Measurements from ENCODE around the gene ADD2.

Gene ADD2

GRCh38 chr2:70769450-70769849 is 1.4 kb upstream of the ADD2 start:
- ATAC-seq = no peak
- Mint-ChIP-seq H3K4me3 (peak overlapping the region; percentile 76), H3K27ac (no peak overlapping the region)

GRCh38 chr2:70768590-70769085 is 638 bp upstream of the ADD2 start:
- peak overlapping the region; percentile 76 for H3K4me3 Mint-ChIP-seq
- H3K4me1 Mint-ChIP-seq = peaks cover 25% of the 10 kb centered on the region
- H3K36me3 Mint-ChIP-seq = no peaks in the 10 kb centered on the region
- DNase-seq (ENCODE audit: low spot score in 2 of 2) = no peak
- H3K27ac Mint-ChIP-seq = no peak overlapping the region
- H3K9me3 Mint-ChIP-seq = peaks cover under 1% of the 10 kb centered on the region
- no peak for ATAC-seq

More at GRCh38 chr2:70769450-70769849, 1.4 kb upstream of the ADD2 start:
- no peak for DNase-seq (ENCODE audit: low spot score in 2 of 2)
- Mint-ChIP-seq H3K9me3 (peaks cover 3% of the 10 kb centered on the region), H3K4me1 (peaks cover 25% of the 10 kb centered on the region), H3K36me3 (no peaks in the 10 kb centered on the region)

DNA sequence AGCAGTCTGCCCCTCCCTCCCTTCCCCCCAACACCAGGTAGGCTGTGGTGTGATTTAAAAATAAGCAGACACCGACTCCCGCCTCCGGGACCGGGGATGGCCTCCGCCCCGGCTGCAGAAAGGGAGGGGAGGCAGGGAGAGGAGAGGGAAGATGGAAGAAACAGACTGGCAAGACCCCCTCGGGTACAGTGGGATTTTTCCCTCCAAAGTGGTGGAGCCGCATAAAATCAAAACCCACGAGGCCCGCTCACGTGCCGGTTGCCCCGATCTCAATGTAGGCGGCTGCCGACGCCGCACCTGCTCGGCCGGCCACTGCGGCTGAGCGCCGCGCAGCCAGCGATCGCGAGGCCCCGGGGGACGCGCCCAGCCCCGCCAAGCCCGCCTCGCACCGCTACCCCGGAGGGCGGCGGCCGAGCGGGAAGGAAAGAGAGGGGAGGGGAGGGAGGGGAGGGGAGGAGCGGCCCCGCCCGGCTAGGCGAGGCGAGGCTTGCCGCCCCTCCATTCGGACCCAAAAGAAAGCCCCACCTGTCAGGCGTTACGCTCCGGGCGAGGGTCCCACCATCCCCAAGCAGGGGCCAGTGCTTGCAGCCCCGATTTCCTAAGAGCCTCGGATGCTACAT is 811 bp downstream of the ADD2 start:
- Mint-ChIP-seq H3K36me3 (no peaks in the 10 kb centered on the region), H3K9me3 (no peaks in the 10 kb centered on the region), H3K4me1 (peaks cover 25% of the 10 kb centered on the region), H3K4me3 (peak overlapping the region; percentile 76), H3K27ac (no peak overlapping the region)
- DNase-seq (ENCODE audit: low spot score in 2 of 2) (no peak), ATAC-seq (peak; percentile 39)

GRCh38 chr2:70766357-70767078 is 1.5 kb downstream of the ADD2 start:
- no peak overlapping the region for H3K27ac Mint-ChIP-seq
- no peak for DNase-seq (ENCODE audit: low spot score in 2 of 2)
- ATAC-seq = no peak
- no peaks in the 10 kb centered on the region for H3K36me3 Mint-ChIP-seq
- peaks cover 25% of the 10 kb centered on the region for H3K4me1 Mint-ChIP-seq
- H3K9me3 Mint-ChIP-seq = no peaks in the 10 kb centered on the region
- H3K4me3 Mint-ChIP-seq = peak overlapping the region; percentile 76

DNA sequence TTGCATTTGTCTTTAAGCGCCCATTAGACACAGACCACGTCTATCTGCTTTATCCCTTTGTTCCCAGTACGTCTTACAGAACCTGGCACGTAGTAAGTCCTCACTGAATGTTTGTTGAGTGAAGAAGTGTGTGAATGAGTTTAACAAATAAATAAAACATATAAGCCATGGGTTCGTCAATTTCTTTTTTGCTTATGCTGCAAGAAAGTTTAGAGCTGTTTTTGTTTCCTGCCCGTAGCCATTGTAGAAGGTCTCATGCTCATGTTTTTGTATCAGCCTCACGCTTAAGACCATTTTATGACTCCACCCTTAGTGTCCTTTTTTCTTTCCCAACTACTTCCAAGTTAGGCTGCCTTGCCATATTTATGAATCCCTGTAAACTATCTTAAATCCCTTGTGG is 2.5 kb downstream of the ADD2 start:
- Mint-ChIP-seq H3K4me3 (no peak overlapping the region), H3K36me3 (no peaks in the 10 kb centered on the region), H3K9me3 (no peaks in the 10 kb centered on the region), H3K27ac (no peak overlapping the region), H3K4me1 (peaks cover 25% of the 10 kb centered on the region)
- DNase-seq (ENCODE audit: low spot score in 2 of 2) (no peak), ATAC-seq (no peak)

GRCh38 chr2:70759446-70759845 is 8.6 kb downstream of the ADD2 start:
- no peak overlapping the region for H3K4me3 Mint-ChIP-seq

DNA sequence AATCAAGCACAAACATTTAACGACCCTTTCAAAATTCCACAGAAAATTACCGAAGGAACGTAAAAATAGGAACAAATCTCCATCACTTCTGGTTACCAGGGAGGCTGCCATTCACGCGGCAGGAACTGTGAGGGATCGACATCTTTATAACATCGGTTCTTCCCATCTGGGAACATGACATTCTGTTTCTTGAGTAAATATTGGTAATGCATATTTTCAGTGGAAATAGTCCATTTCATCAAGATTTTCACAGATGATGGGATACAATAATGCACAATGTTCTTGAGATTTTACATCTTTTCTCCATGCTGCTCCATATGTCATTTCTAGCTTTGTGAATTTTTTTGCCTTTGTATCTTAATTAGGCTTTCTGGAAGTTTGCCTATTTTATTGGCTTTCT is 10.0 kb downstream of the ADD2 start:
- no peaks in the 10 kb centered on the region for H3K36me3 Mint-ChIP-seq
- no peak overlapping the region for H3K27ac Mint-ChIP-seq
- H3K4me1 Mint-ChIP-seq = no peaks in the 10 kb centered on the region
- ATAC-seq (no peak), DNase-seq (ENCODE audit: low spot score in 2 of 2) (no peak)
- no peak overlapping the region for H3K4me3 Mint-ChIP-seq
- H3K9me3 Mint-ChIP-seq = no peaks in the 10 kb centered on the region

More at GRCh38 chr2:70759446-70759845, 8.6 kb downstream of the ADD2 start:
- DNase-seq (ENCODE audit: low spot score in 2 of 2) = no peak
- no peak for ATAC-seq
- no peak overlapping the region for H3K27ac Mint-ChIP-seq
- H3K4me1 Mint-ChIP-seq = no peaks in the 10 kb centered on the region
- H3K36me3 Mint-ChIP-seq = no peaks in the 10 kb centered on the region
- no peaks in the 10 kb centered on the region for H3K9me3 Mint-ChIP-seq

GRCh38 chr2:70757360-70757759 is 10.6 kb downstream of the ADD2 start:
- ATAC-seq (no peak), DNase-seq (ENCODE audit: low spot score in 2 of 2) (no peak)
- Mint-ChIP-seq H3K4me1 (no peaks in the 10 kb centered on the region), H3K36me3 (no peaks in the 10 kb centered on the region), H3K9me3 (no peaks in the 10 kb centered on the region), H3K27ac (no peak overlapping the region), H3K4me3 (no peak overlapping the region)

- Mint-ChIP-seq H3K4me3 (no peak overlapping the region), H3K27ac (no peak overlapping the region)
Measured at GRCh38 chr2:70756128-70756527, 11.9 kb downstream of the ADD2 start.

DNA sequence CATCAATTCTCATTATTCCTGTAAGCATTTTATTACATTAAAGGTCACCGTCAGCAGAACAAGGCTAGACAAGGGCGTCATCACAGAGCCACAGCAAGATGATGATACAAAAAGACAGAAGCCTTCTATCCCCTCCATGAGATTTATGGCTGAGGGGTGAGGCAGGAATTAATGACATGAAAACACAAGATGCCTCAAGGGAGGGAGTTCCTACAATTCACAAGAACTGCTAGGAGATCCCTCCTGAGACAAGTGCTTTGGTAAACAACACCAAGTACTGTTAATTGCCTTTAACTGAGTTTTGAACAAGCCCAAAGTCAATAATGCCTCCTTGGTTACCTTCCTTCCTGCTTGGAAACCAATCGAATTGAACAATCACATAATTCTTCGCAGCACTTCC is 14.1 kb downstream of the ADD2 start:
- H3K4me1 Mint-ChIP-seq = no peaks in the 10 kb centered on the region
- no peak overlapping the region for H3K27ac Mint-ChIP-seq
- DNase-seq (ENCODE audit: low spot score in 2 of 2) (no peak), ATAC-seq (no peak)
- no peak overlapping the region for H3K4me3 Mint-ChIP-seq
- H3K9me3 Mint-ChIP-seq = no peaks in the 10 kb centered on the region
- no peaks in the 10 kb centered on the region for H3K36me3 Mint-ChIP-seq

More at GRCh38 chr2:70756128-70756527, 11.9 kb downstream of the ADD2 start:
- ATAC-seq = no peak
- DNase-seq (ENCODE audit: low spot score in 2 of 2) = no peak
- H3K9me3 Mint-ChIP-seq = no peaks in the 10 kb centered on the region
- H3K4me1 Mint-ChIP-seq = no peaks in the 10 kb centered on the region
- H3K36me3 Mint-ChIP-seq = no peaks in the 10 kb centered on the region

DNA sequence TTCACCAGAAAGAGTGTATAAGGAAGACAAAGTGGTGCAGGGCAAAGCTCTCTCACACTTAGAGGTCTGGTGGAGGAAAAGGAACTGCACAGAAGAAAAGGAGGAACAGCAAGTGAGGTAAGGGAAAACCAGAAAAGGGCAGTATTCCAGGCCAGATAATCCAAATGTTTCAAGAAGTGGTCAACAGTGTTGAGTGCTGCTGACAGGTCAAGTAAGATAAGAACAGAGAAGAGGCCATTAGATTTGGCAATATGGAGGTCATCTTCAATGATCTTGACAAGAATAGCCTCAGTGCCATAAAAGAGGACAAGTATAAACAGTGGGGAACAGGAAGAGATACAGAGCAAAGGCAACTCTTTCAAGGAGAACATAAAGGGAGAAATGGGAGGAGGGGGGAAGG is 15.0 kb downstream of the ADD2 start:
- Mint-ChIP-seq H3K9me3 (no peaks in the 10 kb centered on the region), H3K4me1 (no peaks in the 10 kb centered on the region), H3K4me3 (no peak overlapping the region), H3K36me3 (no peaks in the 10 kb centered on the region), H3K27ac (no peak overlapping the region)
- DNase-seq (ENCODE audit: low spot score in 2 of 2) (no peak), ATAC-seq (no peak)

DNA sequence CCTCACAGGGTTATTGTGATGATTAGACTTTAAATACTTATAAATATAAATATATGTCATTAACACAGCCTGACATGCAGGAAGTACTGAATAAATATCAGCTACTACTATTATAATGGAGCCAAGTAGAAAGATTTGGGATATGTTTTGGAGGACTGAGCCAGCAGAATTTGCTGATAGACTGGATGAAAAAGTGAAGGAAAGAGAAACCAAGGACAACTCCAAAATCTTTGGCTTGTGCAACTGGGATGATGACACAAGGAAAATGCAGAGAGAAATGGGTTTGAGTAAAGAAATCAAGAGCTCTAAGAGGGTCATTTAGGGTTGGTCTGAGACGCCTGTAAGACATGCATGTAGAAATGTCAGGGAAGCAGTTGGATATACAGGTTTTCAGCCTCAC is 15.6 kb downstream of the ADD2 start:
- DNase-seq (ENCODE audit: low spot score in 2 of 2) = no peak
- Mint-ChIP-seq H3K9me3 (peaks cover 3% of the 10 kb centered on the region), H3K36me3 (no peaks in the 10 kb centered on the region), H3K4me3 (no peak overlapping the region), H3K4me1 (no peaks in the 10 kb centered on the region), H3K27ac (no peak overlapping the region)
- ATAC-seq = no peak

GRCh38 chr2:70751881-70752280 is 16.1 kb downstream of the ADD2 start:
- Mint-ChIP-seq H3K27ac (no peak overlapping the region), H3K36me3 (no peaks in the 10 kb centered on the region), H3K9me3 (peaks cover 5% of the 10 kb centered on the region), H3K4me3 (no peak overlapping the region), H3K4me1 (no peaks in the 10 kb centered on the region)
- ATAC-seq (no peak), DNase-seq (ENCODE audit: low spot score in 2 of 2) (no peak)

DNA sequence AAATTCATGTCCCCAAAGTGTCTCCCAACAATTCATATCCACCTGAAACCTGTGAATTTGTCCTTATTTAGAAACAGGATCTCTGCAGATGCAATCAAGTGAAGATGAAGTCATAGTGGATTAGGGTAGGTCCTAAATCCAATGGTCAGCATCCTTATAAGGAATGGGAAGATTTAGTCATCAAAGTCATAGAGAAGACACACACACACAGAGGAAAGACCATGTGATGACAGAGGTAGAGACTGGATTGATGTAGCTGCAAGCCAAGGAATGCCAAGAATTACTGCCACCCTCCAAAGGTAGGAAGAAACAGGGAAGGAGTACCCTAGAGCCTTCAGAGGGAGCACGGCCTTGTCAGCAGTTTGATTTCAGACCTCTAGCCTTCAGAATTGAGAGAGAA is 17.7 kb downstream of the ADD2 start:
- Mint-ChIP-seq H3K4me3 (no peak overlapping the region), H3K36me3 (no peaks in the 10 kb centered on the region), H3K4me1 (no peaks in the 10 kb centered on the region), H3K27ac (no peak overlapping the region), H3K9me3 (peaks cover 5% of the 10 kb centered on the region)
- ATAC-seq = no peak
- DNase-seq (ENCODE audit: low spot score in 2 of 2) = no peak

GRCh38 chr2:70748002-70748784 is 19.8 kb downstream of the ADD2 start:
- ATAC-seq (no peak), DNase-seq (ENCODE audit: low spot score in 2 of 2) (no peak)
- no peak overlapping the region for H3K27ac Mint-ChIP-seq
- no peaks in the 10 kb centered on the region for H3K36me3 Mint-ChIP-seq
- peaks cover 5% of the 10 kb centered on the region for H3K9me3 Mint-ChIP-seq
- H3K4me1 Mint-ChIP-seq = no peaks in the 10 kb centered on the region
- no peak overlapping the region for H3K4me3 Mint-ChIP-seq
